T-helper 1 cell (primary cell): ENCODE results near the gene PLK3.
"Not testable (repeated sequence)": the region's sequence is repeated elsewhere in the genome, so short reads cannot be mapped to it uniquely, and the experiment has no call there.

Experiments
- DNase-seq, 5 donors: peaks; one replicate each; pipeline ENCODE4 v3.0.0-alpha.2; 2012 to 2020

The PLK3 gene

DNA sequence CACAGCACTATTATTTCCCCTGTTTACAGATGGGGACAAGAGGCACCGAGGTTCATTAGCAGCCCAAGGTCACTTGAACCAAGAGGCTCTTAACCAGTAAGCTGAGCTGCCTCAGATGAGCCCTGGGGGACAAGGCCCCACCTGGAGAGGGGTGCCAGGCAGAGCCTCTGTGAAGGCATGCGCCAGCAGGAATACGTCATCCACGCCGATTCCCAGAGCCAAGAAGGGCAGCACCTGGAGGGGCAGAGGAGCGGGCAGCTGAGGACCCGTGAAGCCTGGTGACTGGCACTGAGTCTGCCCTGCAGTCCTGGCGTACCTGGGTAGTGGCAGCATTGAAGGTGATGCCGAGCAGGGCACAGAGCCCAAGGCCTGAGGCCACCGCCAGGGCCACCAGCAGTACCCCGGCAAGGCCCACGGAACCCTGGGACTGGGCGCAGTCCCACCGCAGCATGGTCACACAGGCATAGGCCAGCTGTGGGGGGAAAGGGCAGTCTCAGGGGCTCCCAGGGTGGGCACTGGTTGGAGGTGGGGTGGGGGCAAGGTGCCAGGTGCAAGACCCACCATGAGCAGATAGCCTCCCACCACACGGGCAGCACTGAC, 28.8 kb downstream of the PLK3 start:
- no peak for DNase-seq

DNA sequence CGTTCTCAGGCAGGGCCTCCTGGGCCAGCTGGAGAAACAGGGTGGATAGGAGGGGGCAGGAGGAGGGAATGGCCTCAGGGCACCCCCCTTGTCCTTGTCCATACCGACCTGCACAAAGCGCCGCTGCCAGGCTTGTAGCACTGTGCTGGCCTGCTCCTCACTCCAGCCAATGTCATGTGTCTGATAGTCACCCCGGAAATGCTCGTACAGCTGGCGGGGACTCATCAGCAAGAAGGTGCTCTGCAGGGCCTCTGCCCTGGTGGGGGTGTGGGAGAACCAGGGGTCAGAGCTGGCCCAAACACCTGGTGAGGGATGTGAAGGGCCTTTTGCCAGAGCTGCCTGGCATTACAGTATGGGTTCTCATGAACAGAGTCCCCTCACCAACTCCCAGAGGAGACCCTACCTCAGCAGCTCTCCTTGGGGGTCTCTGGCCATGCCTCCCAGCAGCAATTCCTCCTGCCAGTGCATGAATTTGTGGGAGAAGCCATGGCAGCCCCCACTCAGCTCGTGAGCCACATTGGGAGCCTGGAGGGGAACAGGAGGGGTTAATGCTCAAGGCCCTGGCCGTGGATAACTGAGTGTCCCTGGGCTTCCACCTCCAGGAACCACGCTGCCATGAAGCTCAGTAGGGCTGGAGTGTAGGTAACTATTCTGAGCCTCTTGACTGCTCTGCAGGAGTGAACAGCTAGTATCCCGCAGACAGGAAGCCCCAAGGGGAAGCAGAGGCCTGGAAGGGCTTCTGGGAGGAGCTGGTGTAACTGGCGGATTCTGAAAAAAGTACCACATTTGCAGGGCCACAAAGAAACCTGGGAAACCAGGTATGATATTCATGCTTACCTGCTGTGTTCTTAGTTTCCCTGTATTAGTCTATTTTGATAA, 29.6 kb downstream of the PLK3 start:
- DNase-seq, result no peak

DNA sequence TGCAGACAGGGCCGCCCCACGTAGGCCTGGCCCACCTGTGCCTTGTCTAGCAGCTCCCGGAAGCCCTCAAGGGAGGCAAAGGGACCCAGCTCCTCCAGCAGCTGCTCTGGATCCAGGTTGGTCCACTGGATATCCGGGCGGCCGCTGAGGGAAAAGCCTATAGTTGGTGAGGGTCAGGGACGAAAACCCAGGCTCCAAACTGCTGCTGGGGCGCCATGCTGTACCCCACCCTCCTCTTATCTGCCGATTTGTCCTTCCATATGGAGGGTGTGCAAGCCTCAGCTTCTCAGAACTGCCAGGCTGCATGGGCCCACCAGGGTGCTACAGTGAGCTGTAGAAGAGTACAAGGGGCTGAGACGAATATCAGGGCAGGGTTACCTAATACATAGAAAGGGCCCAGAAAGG, 30.7 kb downstream of the PLK3 start:
- DNase-seq, result no peak

- DNase-seq, result no peak
Measured at GRCh38 chr1:44831516-44831915, 31.3 kb downstream of the PLK3 start.

DNA sequence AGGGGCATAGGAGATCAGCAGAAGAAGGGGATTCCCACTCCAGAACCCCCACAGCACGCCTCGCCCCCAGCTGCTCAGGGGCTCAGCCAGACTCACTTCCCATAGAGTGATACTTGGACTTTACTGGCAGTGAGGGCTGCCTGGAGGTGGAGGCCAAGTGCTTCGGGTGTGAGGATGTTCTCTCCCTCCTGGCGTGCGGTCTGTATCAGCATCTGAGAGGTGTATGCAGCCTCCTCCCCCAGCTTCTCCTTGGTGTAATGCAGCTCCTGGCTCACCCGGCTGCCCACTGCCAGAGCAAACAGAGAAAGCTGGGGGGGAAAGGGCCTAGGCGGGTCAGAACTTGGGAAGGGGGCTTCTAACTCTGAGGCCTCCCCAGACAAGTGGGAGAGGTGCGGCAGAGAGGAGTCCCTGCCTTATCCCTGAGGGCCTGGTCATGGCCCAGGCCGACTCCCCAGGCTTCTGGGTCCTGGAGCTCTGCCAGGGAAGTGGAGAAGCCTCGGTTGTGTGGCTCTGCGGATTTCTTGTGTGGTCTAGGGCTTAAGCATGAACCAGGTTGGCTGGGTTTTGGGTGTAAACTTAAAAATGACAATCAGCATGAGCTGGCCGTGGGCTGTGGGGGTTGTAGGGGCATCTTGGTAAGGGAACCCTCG, 32.0 kb downstream of the PLK3 start:
- DNase-seq, result no peak

DNA sequence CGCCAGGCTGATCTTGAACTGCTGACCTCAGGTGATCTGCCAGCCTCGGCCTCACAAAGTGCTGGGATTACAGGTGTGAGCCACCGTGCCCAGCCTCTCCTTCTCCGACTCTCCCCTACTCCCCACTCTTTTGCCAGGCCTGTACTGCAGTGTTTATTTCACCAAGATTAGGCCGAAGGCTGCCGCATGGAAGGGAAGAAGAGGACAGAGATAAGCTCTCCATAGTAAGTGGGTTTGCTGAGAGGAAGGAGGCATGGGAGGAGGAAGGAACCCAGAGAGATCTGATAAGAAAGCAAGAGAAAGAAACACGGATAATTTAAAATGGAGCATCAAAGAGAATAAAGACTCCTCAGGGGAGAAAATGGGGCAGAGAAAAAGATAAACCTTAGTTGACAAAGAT, 34.2 kb downstream of the PLK3 start:
- DNase-seq, result no peak

DNA sequence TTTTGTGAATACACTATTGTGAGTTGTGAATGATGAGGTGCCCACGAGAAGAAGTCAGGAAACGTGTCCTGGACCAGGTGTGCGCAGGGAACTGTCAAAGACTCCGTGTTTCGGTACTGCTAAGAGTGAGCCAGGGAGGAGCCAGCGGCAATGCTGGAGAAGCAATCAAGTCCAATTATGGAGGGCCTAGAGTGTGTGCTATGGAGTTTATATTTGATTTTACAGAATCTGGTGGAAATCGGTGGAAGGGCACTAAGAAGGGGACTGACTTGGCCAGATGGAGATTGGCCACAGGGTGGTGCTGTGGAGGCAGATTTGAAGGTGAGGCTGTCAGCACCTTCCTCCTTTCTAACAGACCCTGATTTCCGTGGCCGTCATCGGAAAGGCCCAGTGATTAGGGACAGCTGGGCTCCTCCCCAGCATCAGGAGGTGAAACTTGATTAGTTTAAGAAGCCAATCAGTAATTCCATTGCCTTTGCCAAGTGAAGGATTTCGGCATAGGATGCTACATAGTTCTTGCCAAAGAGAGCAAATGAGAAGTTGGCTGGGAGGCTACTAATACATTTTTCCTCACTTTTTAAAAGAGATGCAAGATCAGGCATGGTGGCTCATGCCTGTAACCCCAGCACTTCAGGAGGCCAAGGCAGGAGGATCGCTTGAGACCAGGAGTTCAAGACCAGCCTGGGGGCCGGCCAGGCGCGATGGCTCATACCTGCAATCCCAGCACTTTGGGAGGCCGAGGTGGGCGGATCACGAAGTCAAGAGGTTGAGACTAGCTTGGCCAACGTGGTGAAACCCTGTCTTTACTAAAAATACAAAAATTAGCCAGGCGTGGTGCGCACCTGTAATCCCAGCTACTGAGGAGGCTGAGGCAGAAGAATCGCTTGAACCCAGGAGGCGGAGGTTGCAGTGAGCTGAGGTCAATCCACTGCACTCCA, 35.8 kb downstream of the PLK3 start:
- DNase-seq, result peak; percentile 48 to 83 (median 69)

DNA sequence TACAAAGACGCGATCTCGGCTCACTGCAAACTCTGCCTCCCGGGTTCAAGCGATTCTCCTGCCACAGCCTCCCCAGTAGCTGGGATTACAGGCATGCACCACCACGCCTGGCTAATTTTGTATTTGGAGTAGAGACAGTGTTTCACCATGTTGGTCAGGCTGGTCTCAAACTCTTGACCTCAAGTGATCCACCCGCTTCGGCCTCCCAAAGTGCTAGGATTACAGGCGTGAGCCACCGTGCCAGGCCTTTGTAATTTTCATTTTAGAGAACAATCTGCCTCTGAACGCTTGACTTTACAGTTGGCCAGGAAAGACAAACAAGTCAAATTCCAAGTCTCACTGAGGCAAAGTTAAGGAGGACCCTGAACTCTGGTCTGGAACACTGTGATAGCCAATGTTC, 38.1 kb downstream of the PLK3 start:
- not testable (repeated sequence) for DNase-seq

DNA sequence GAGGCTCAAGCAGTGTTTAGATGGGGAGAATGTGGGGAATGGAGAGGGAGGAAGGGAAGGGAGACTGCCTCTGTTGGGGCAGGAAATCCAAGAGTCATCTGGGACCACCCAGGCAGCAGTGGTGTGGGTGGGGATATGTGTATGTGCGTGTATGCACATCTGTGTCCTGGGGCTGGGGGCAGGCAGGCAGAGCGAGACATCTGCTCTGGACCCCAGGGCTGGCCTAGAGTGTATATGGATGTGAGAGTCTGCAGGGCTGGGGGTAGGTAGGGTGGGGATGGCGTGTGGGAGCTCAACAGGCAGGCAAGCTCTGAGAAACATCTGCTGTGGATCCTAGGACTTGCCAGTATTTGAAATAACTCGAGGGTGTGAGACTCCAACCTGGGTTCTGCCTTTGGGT, 39.4 kb downstream of the PLK3 start:
- no peak for DNase-seq

- DNase-seq, result no peak
Measured at GRCh38 chr1:44842486-44842861, 42.3 kb downstream of the PLK3 start.

- no peak for DNase-seq
Measured at GRCh38 chr1:44842862-44843655, 42.9 kb downstream of the PLK3 start, which contains the start of gene PTCH2. Gene PTCH2 (minus strand): TSS chr1:44843253. CDS start chr1:44842932, 321 bp downstream.

- no peak for DNase-seq
Measured at GRCh38 chr1:44846985-44847384, 46.8 kb downstream of the PLK3 start.

GRCh38 chr1:44847845-44848244, 47.7 kb downstream of the PLK3 start:
- no peak for DNase-seq

DNA sequence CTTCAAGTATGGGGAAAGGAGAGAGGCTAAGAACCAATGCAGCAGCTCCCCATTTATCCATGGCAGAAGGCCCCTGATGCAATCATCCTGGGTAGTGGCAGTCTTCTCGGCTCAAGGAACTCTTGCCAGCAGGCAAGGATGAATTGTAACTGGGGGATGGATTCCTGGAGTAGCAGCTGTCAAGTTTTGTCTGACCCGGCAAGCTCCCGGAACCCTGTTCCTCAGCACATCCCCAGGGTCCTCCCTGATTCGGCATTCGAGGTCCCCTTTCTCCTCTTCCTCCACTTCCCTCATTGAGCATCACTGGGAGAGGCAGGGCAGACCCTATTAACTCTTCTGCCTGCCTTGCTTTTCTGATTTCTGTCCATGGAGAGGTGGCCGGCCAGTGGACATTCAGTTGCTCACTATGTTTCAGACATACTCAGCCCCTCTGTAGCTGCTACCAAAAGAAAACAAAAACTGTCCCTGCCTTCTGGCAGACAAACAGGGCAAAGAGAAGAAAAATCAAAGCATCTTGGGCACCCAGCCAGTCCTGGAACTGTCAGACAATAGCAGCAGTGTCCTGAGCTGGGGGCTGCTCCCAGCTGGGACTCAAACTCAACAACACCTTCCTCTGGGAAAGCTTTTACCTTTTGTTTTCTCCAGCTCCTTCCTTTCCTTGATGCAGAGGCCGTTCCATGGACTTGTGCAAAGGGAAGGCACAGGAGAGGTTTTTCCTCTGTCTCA, 48.4 kb downstream of the PLK3 start:
- DNase-seq, result no peak

DNA sequence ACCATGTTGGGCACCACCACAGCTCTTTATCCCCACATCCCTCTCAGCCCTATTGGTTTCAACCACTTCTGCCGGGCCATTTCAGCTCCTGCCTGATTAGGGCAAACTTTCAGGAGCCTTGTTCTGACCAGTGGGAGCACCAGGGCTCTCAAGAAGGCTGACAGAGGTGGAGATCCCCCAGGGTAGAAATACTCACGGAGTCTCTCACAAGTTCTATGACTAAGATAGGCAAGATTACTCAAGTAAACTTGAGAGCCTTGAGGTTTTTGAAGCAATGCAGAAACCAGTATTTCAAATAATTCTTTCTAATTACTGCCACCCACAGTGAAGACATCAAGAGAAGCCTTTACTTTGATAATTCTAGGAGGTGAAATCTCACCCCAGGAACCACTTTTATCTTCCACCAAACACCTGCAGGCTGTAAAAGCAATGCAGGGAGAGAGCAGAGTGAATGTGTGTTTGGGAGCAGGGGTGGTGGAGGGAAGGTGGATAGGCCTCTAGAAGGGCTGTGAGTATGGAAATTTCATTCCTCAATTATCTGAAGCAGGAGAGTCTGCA, 49.5 kb downstream of the PLK3 start:
- DNase-seq, result no peak

GRCh38 chr1:44851308-44851707, 51.1 kb downstream of the PLK3 start:
- no peak for DNase-seq

DNA sequence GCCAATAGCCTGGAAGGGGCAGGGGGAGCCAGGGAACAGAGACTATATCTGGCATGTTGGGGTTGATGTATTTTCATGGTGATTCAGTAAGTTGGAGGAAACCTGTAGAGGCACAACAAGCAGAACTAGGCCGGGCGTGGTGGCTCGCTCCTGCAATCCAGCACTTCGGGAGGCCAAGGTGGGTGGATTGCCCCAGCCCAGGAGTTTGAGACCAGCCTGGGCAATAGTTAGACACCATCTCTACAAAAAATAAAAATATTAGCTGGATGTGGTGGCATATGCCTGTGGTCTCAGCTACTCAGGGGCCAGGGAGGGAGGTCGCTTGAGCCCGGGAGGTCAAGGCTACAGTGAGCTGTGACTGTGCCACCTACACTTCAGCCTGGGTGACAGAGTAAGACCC, 53.0 kb downstream of the PLK3 start:
- DNase-seq, result no peak

- DNase-seq, result no peak
Measured at GRCh38 chr1:44854970-44855369, 54.8 kb downstream of the PLK3 start.
